ENCODE results near the gene TMEM145.
A peak's percentile ranks its signal among the peaks of the same experiment; 100 is the strongest.

Gene TMEM145

DNA sequence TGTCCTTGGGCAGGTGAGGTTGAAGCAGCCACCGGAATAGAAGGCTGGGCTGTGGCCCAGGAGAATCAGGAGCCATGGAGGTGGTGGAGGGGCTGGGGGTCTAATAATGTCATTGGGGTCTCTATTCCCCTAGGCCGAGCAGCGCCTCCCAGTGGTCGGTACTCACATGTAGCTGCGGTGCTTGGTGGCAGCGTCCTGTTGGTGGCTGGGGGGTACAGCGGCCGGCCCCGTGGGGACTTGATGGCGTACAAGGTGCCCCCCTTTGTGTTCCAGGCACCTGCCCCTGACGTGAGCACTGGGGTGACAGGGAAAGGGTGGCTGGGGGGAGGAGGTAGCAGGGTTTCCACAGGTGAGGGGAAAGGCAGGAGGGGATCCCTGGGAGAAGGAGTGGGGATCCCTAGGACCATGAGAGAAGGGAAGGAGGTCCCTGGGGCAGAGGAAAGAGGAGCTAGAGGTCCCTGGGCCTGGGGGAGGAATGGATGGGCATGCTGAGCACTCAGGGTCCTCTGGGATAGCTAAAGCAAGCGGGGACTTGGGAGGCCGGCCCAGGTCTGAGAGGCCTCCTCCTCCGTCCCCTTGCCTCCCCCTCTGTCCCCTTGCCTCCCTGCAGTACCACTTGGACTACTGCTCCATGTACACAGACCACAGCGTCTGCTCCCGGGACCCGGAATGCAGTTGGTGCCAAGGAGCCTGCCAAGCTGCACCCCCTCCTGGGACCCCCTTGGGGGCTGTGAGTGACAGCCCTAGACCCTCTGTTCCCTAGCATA lies 30.4 kb downstream of the TMEM145 start:
- Histone ChIP-seq H3K36me3 (ENCODE audit: insufficient read depth, low read length) (no peaks in the 10 kb centered on the region; the same call in 1 of the 2 replicates), H4K20me1 (ENCODE audit: insufficient read depth, low read length) (no peaks in the 10 kb centered on the region), H3K9ac (ENCODE audit: low read length) (no peak overlapping the region), H3F3A (ENCODE audit: insufficient read depth, low read length) (no peaks in the 10 kb centered on the region), H3K79me2 (ENCODE audit: insufficient read depth, low read length) (no peaks in the 10 kb centered on the region), H2AFZ (ENCODE audit: low read length) (no peak overlapping the region), H3K27me3 (ENCODE audit: insufficient read depth, low read length) (no peaks in the 10 kb centered on the region), H3K4me2 (ENCODE audit: low read length) (no peak overlapping the region), H3K4me1 (ENCODE audit: insufficient read depth, low read length, severe bottlenecking) (no peaks in the 10 kb centered on the region), H3K4me3 (ENCODE audit: low read depth, low read length, poor library complexity, severe bottlenecking) (no peak overlapping the region), H3K27ac (ENCODE audit: low read depth, low read length, poor library complexity, severe bottlenecking) (no peak overlapping the region), H3K9me2 (ENCODE audit: low read depth, low read length) (no peaks in the 10 kb centered on the region), H3K9me3 (ENCODE audit: low read length) (no peaks in the 10 kb centered on the region)
- TF ChIP-seq EZH2 (IDR thresholded peaks at IDR 0.05; ENCODE audit: borderline replicate concordance, low read length), result no peak
- TF ChIP-seq, protein P1, sequence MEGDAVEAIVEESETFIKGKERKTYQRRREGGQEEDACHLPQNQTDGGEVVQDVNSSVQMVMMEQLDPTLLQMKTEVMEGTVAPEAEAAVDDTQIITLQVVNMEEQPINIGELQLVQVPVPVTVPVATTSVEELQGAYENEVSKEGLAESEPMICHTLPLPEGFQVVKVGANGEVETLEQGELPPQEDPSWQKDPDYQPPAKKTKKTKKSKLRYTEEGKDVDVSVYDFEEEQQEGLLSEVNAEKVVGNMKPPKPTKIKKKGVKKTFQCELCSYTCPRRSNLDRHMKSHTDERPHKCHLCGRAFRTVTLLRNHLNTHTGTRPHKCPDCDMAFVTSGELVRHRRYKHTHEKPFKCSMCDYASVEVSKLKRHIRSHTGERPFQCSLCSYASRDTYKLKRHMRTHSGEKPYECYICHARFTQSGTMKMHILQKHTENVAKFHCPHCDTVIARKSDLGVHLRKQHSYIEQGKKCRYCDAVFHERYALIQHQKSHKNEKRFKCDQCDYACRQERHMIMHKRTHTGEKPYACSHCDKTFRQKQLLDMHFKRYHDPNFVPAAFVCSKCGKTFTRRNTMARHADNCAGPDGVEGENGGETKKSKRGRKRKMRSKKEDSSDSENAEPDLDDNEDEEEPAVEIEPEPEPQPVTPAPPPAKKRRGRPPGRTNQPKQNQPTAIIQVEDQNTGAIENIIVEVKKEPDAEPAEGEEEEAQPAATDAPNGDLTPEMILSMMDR (IDR thresholded peaks at IDR 0.05; ENCODE audit: low read length), result peak; percentile 53

DNA sequence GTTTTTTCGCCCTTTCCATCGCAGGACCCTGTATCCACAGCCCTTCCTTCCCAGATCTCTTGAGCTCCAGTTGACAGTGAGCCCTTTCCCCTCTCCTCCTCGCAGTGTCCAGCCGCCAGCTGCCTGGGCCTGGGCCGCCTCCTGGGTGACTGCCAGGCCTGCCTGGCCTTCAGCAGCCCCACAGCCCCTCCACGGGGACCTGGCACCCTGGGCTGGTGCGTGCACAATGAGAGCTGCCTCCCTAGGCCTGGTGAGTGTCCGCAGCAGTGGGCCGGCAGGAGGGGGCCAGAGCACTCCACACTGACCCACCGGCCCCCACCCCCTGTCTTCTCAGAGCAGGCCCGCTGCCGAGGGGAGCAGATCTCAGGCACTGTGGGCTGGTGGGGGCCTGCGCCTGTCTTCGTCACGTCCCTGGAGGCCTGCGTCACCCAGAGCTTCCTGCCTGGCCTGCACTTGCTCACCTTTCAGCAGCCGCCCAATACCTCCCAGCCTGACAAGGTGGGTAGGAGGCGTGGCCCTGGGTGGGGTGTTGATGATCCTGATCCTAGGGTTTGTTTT lies 31.3 kb downstream of the TMEM145 start:
- Histone ChIP-seq H3K9ac (ENCODE audit: low read length) (no peak overlapping the region), H3K4me3 (ENCODE audit: low read depth, low read length, poor library complexity, severe bottlenecking) (no peak overlapping the region), H3K4me1 (ENCODE audit: insufficient read depth, low read length, severe bottlenecking) (no peaks in the 10 kb centered on the region), H3K27ac (ENCODE audit: low read depth, low read length, poor library complexity, severe bottlenecking) (no peak overlapping the region), H3K36me3 (ENCODE audit: insufficient read depth, low read length) (no peaks in the 10 kb centered on the region; the same call in 1 of the 2 replicates), H3K79me2 (ENCODE audit: insufficient read depth, low read length) (no peaks in the 10 kb centered on the region), H3F3A (ENCODE audit: insufficient read depth, low read length) (no peaks in the 10 kb centered on the region), H3K27me3 (ENCODE audit: insufficient read depth, low read length) (no peaks in the 10 kb centered on the region), H3K9me3 (ENCODE audit: low read length) (no peaks in the 10 kb centered on the region), H4K20me1 (ENCODE audit: insufficient read depth, low read length) (no peaks in the 10 kb centered on the region), H3K4me2 (ENCODE audit: low read length) (no peak overlapping the region), H3K9me2 (ENCODE audit: low read depth, low read length) (no peaks in the 10 kb centered on the region), H2AFZ (ENCODE audit: low read length) (no peak overlapping the region)
- TF ChIP-seq, protein P1 (IDR thresholded peaks at IDR 0.05; ENCODE audit: low read length), result no peak
- no peak for TF ChIP-seq EZH2 (IDR thresholded peaks at IDR 0.05; ENCODE audit: borderline replicate concordance, low read length)

DNA sequence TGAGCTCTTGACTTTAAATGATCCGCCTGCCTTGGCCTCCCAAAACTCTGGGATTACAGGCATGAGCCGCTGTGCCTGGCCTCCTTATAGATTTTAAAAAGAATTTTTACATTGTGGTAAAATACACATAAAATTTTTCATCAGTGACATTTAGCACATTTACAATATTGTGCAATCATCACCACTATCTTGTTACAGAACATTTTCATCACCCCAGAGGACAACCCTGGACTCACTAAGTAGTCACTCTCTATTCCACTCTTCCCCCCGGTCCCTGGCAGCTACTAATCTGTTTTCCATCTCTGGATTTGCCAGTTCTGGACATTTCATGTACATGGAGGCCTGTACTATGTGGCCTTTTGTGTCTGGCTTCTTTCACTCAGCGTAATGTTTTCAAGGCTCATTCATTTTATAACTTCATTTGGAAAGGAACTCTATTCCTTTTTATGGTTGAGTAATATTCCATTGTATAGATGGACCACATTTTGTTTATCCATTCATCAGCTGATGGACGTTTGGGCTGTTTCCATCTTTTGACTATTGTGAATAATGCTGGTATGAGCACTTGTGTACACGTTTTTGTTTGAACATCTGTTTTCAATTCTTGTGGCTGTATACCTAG lies 32.2 kb downstream of the TMEM145 start:
- Histone ChIP-seq H3K27me3 (ENCODE audit: insufficient read depth, low read length) (no peaks in the 10 kb centered on the region), H3F3A (ENCODE audit: insufficient read depth, low read length) (no peaks in the 10 kb centered on the region), H3K36me3 (ENCODE audit: insufficient read depth, low read length) (no peaks in the 10 kb centered on the region; the same call in 1 of the 2 replicates), H3K4me2 (ENCODE audit: low read length) (no peak overlapping the region), H3K9me3 (ENCODE audit: low read length) (no peaks in the 10 kb centered on the region), H4K20me1 (ENCODE audit: insufficient read depth, low read length) (no peaks in the 10 kb centered on the region), H3K27ac (ENCODE audit: low read depth, low read length, poor library complexity, severe bottlenecking) (no peak overlapping the region), H3K4me1 (ENCODE audit: insufficient read depth, low read length, severe bottlenecking) (no peaks in the 10 kb centered on the region), H2AFZ (ENCODE audit: low read length) (no peak overlapping the region), H3K9ac (ENCODE audit: low read length) (no peak overlapping the region), H3K4me3 (ENCODE audit: low read depth, low read length, poor library complexity, severe bottlenecking) (no peak overlapping the region), H3K9me2 (ENCODE audit: low read depth, low read length) (no peaks in the 10 kb centered on the region), H3K79me2 (ENCODE audit: insufficient read depth, low read length) (no peaks in the 10 kb centered on the region)
- TF ChIP-seq, protein P1 (IDR thresholded peaks at IDR 0.05; ENCODE audit: low read length), result no peak
- TF ChIP-seq EZH2 (IDR thresholded peaks at IDR 0.05; ENCODE audit: borderline replicate concordance, low read length), result no peak

Measured in OCI-LY1 (cell line).